ENCODE measurements around the gene PTRH2. TPM values are rescaled to one million over a fixed set of nuclear protein-coding genes. Genes with fewer than 3 reads are reported as not detected.

Gene PTRH2
- total RNA-seq, 1 donor from 2014 or later = 18.6 TPM

DNA sequence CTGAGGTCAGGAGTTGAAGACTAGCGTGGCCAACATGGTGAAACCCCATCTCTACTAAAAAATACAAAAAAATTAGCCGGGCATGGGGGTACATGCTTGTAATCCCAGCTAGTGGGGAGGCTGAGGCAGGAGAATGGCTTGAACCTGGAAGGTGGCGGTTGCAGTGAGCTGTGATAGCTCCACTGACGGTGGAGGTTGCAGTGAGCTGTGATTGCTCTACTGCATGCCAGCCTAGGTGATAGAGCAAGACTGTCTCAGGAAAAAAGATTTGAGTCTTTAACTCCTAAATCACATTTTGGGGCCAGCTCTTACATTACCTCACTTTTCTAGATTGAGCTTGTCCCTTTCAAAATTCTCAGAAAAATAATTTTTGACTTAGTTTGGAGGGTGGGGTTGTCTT is 15.4 kb upstream of the PTRH2 start:
- Mint-ChIP-seq H3K27ac (ENCODE audit: unreplicated experiment) (no peak overlapping the region), H3K4me1 (ENCODE audit: low read depth, unreplicated experiment) (no peaks in the 10 kb centered on the region), H3K36me3 (ENCODE audit: unreplicated experiment) (no peaks in the 10 kb centered on the region), H3K9me3 (ENCODE audit: unreplicated experiment) (peaks cover 3% of the 10 kb centered on the region), H3K4me3 (ENCODE audit: unreplicated experiment) (no peak overlapping the region), H3K27me3 (ENCODE audit: unreplicated experiment) (no peaks in the 10 kb centered on the region)
- no peak for DNase-seq
- TF ChIP-seq, protein P1, sequence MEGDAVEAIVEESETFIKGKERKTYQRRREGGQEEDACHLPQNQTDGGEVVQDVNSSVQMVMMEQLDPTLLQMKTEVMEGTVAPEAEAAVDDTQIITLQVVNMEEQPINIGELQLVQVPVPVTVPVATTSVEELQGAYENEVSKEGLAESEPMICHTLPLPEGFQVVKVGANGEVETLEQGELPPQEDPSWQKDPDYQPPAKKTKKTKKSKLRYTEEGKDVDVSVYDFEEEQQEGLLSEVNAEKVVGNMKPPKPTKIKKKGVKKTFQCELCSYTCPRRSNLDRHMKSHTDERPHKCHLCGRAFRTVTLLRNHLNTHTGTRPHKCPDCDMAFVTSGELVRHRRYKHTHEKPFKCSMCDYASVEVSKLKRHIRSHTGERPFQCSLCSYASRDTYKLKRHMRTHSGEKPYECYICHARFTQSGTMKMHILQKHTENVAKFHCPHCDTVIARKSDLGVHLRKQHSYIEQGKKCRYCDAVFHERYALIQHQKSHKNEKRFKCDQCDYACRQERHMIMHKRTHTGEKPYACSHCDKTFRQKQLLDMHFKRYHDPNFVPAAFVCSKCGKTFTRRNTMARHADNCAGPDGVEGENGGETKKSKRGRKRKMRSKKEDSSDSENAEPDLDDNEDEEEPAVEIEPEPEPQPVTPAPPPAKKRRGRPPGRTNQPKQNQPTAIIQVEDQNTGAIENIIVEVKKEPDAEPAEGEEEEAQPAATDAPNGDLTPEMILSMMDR (IDR thresholded peaks at IDR 0.05; ENCODE audit: partially characterized antibody, unreplicated experiment) = no peak

DNA sequence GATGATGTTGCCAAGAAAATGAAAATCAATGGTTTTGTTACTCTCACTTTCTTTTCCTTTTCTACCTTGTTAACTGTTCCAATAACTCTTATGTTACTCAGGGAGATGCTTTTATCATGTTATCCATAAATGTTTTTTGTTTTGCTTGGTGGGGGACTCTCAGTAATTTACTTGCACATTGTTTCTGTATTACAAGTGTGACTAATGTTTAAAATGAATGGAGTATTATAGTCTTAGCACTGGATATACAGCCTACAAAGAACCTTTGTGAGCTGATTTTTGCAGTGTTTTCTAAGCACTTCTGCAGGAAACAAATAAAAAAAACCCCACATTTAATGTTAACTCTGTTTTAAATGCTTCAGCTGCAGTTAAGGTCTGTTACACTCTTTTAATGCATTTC is 12.3 kb upstream of the PTRH2 start:
- DNase-seq = no peak
- Mint-ChIP-seq H3K4me3 (ENCODE audit: unreplicated experiment) (no peak overlapping the region), H3K27ac (ENCODE audit: unreplicated experiment) (no peak overlapping the region), H3K9me3 (ENCODE audit: unreplicated experiment) (peaks cover 3% of the 10 kb centered on the region), H3K4me1 (ENCODE audit: low read depth, unreplicated experiment) (no peaks in the 10 kb centered on the region), H3K27me3 (ENCODE audit: unreplicated experiment) (no peaks in the 10 kb centered on the region), H3K36me3 (ENCODE audit: unreplicated experiment) (no peaks in the 10 kb centered on the region)
- TF ChIP-seq, protein P1 (IDR thresholded peaks at IDR 0.05; ENCODE audit: partially characterized antibody, unreplicated experiment) = no peak

DNA sequence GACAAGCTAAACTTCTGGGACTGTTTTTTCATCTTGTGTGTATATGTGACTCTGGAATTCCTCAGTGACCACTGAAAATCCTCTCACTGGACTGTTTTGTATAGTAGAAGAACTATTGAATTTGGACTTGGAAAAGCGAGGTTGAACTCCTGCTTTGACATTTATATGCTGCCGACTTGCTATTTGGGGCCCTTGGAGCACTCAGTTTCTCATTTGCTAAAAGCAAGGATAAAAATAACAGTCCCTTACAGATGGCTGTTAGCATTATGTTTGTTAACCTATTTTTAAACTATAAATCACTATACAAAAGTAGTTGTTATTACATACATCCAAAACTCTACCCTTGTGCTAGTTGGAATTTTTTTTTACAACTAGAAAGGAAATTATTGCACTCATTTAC is 9.2 kb upstream of the PTRH2 start:
- TF ChIP-seq, protein P1 (IDR thresholded peaks at IDR 0.05; ENCODE audit: partially characterized antibody, unreplicated experiment) = no peak
- H3K27me3 Mint-ChIP-seq (ENCODE audit: unreplicated experiment) = no peaks in the 10 kb centered on the region

DNA sequence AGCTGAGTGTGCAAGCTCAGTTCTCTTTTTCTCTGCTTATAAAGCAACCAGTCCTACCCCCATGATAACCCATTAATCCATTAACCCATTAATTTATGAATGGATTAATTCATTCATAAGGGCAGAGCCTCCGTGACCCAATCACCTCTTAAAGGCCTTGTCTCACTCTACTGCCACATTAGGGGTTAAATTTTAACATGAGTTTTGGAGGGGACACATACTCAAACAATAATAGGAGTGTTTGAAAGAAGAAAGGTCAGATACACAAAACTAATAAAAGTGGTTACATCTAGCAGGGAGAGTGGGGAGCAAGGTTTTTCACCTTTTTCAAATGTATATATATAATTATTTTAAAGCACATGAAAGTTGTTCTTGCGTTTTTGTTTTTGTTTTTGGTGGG is 7.0 kb upstream of the PTRH2 start:
- no peak overlapping the region for H3K27ac Mint-ChIP-seq (ENCODE audit: unreplicated experiment)
- no peaks in the 10 kb centered on the region for H3K27me3 Mint-ChIP-seq (ENCODE audit: unreplicated experiment)
- TF ChIP-seq, protein P1 (IDR thresholded peaks at IDR 0.05; ENCODE audit: partially characterized antibody, unreplicated experiment) = no peak
- H3K4me3 Mint-ChIP-seq (ENCODE audit: unreplicated experiment) = no peak overlapping the region
- H3K36me3 Mint-ChIP-seq (ENCODE audit: unreplicated experiment) = no peaks in the 10 kb centered on the region
- peaks cover under 1% of the 10 kb centered on the region for H3K4me1 Mint-ChIP-seq (ENCODE audit: low read depth, unreplicated experiment)
- H3K9me3 Mint-ChIP-seq (ENCODE audit: unreplicated experiment) = peaks cover 1% of the 10 kb centered on the region
- no peak for DNase-seq

More for the DNA sequence above, 9.2 kb upstream of the PTRH2 start:
- no peak for DNase-seq
- Mint-ChIP-seq H3K9me3 (ENCODE audit: unreplicated experiment) (peaks cover 1% of the 10 kb centered on the region), H3K36me3 (ENCODE audit: unreplicated experiment) (no peaks in the 10 kb centered on the region), H3K4me1 (ENCODE audit: low read depth, unreplicated experiment) (no peaks in the 10 kb centered on the region), H3K4me3 (ENCODE audit: unreplicated experiment) (no peak overlapping the region), H3K27ac (ENCODE audit: unreplicated experiment) (no peak overlapping the region)

DNA sequence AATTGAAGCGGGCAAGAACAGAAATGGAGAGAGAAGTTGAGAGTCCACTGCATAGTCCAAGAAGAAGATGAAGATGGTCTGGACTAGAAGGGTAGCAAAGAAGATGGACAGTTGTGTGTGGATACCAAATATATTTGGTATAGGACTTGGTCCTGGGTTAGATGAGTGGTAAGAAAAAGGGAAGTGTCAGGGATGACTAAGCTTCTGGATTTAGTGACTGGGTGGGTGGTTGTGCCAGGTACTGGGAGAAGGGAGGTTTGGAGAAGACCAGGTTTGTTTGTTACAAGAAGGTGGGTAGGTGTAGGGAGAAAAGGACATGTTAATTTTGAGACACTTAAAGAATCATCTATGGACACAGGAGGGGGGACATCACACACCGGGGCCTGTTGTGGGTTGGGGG is 5.6 kb upstream of the PTRH2 start:
- H3K36me3 Mint-ChIP-seq (ENCODE audit: unreplicated experiment) = no peaks in the 10 kb centered on the region
- peaks cover 6% of the 10 kb centered on the region for H3K4me1 Mint-ChIP-seq (ENCODE audit: low read depth, unreplicated experiment)
- no peak overlapping the region for H3K27ac Mint-ChIP-seq (ENCODE audit: unreplicated experiment)
- TF ChIP-seq, protein P1 (IDR thresholded peaks at IDR 0.05; ENCODE audit: partially characterized antibody, unreplicated experiment) = no peak
- H3K4me3 Mint-ChIP-seq (ENCODE audit: unreplicated experiment) = no peak overlapping the region
- DNase-seq = no peak
- H3K9me3 Mint-ChIP-seq (ENCODE audit: unreplicated experiment) = peaks cover 4% of the 10 kb centered on the region
- H3K27me3 Mint-ChIP-seq (ENCODE audit: unreplicated experiment) = peaks cover 2% of the 10 kb centered on the region
